Caki2 (cell line): Measurements from ENCODE around the gene TRIM63. TPM values are rescaled to one million over a fixed set of nuclear protein-coding genes. Genes with fewer than 3 reads are reported as not detected.

Experiments
- DNase-seq: peaks from one replicate; pipeline ENCODE4 v3.0.0-alpha.2; 2015; ENCODE audit warnings: low read depth
- in situ Hi-C: cut with HindIII; loops from 2 replicates; pipeline ENCODE4 v1.10.0; 2016; ENCODE audit warnings: low sequenced_read_pairs, low pct_unique_long_range_greater_than_20kb, mixed read lengths
- total RNA-seq: library from RNA; depleted of rRNA; stranded (reverse); fragments of >200 nt; shearing (Covaris generic); gene quantifications from 2 replicates; pipeline ENCODE4 v1.2.3, GENCODE V29; 2014; ENCODE audit warnings: low replicate concordance; rRNA removed

TRIM63 gene
- total RNA-seq, 1 experiment from 2014 or later = not detected

- in situ Hi-C loops = no loop called here
These were observed 61.9 kb downstream of the TRIM63 start for GRCh38 chr1:26005434-26006105.

DNA sequence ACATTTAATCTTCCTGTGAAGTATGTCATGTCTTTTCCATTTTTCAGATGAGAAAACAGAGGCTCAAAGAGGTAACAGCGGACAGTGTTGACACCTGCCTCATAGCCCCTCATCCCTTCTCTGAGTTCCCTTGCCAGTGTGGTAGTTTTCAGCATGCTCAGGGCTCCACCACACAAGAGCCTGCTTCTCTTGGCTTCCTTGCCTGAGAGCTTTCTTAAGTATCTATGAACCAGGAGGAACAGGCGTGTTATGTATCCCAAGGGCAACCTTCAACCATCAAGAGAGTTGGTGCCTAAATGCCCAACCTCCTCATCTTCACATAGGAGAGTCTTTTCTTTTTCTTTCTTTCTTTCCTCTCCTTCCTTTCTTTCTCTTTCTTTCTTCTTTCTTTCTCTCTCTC lies 63.7 kb downstream of the TRIM63 start:
- in situ Hi-C loops = no loop called here
- DNase-seq = no peak

More at GRCh38 chr1:26005434-26006105, 61.9 kb downstream of the TRIM63 start:
- DNase-seq = no peak

GRCh38 chr1:26003262-26003661 lies 64.2 kb downstream of the TRIM63 start:
- no peak for DNase-seq
- in situ Hi-C loops = no loop called here

Other genes starting within 250 kb of the TRIM63 start
- 12.3 and 16.3 TPM in 2 replicates for gene MTFR1L, start 247.7 kb downstream of the TRIM63 start, total RNA-seq
- 11.5 and 13.1 TPM in 2 replicates for gene AUNIP, start 208.2 kb downstream of the TRIM63 start, total RNA-seq
- gene PAQR7, start 191.9 kb downstream of the TRIM63 start, total RNA-seq = 7.0 and 14.1 TPM in 2 replicates
- gene STMN1, start 161.2 kb downstream of the TRIM63 start, total RNA-seq = 65.2 and 92.4 TPM in 2 replicates
- gene PAFAH2, start 69.6 kb downstream of the TRIM63 start, total RNA-seq = 11.8 and 16.6 TPM in 2 replicates
- gene EXTL1, start 45.9 kb downstream of the TRIM63 start, total RNA-seq = not detected in 2 replicates
- gene SLC30A2, start 21.5 kb downstream of the TRIM63 start, total RNA-seq = not detected in 2 replicates
- 5.7 and 8.4 TPM in 2 replicates for gene PDIK1L, start 44.2 kb upstream of the TRIM63 start, total RNA-seq
- gene FAM110D, start 91.4 kb upstream of the TRIM63 start, total RNA-seq = 0.14 TPM in 1 of 2 replicates, not detected in the other
- not detected in 2 replicates for gene C1orf232, start 101.3 kb upstream of the TRIM63 start, total RNA-seq
- gene ZNF593, start 102.3 kb upstream of the TRIM63 start, total RNA-seq = 49.8 and 92.3 TPM in 2 replicates
- gene ZNF593OS, start 104.2 kb upstream of the TRIM63 start, total RNA-seq = not detected in 2 replicates
- not detected in 2 replicates for gene CNKSR1, start 109.9 kb upstream of the TRIM63 start, total RNA-seq
- gene CATSPER4, start 123.0 kb upstream of the TRIM63 start, total RNA-seq = not detected in 2 replicates
- gene CEP85, start 166.6 kb upstream of the TRIM63 start, total RNA-seq = 16.7 and 20.8 TPM in 2 replicates
- gene SH3BGRL3, start 212.5 kb upstream of the TRIM63 start, total RNA-seq = 7.4 and 12.5 TPM in 2 replicates
- 4.2 and 12.1 TPM in 2 replicates for gene UBXN11, start 239.0 kb upstream of the TRIM63 start, total RNA-seq